HUES64 (cell line): ENCODE results near the gene LHPP.

Source experiments
- H3K27ac ChIP-seq: 2 replicates; pipeline ENCODE4 v1.7.0; 2013; ENCODE audit warnings: low read depth, low read length, inconsistent platforms
- H3K27me3 ChIP-seq: 2 replicates; pipeline ENCODE4 v1.6.1; 2013; ENCODE audit warnings: mild to moderate bottlenecking, low read length; ENCODE audit not compliant: insufficient read depth
- H3K36me3 ChIP-seq: 2 replicates; pipeline ENCODE4 v1.6.1; 2013; ENCODE audit warnings: mild to moderate bottlenecking, low read length; ENCODE audit not compliant: insufficient read depth
- H3K4me1 ChIP-seq: 2 replicates; pipeline ENCODE4 v1.6.1; 2013; ENCODE audit warnings: mild to moderate bottlenecking, low read length, moderate library complexity; ENCODE audit not compliant: insufficient read depth
- H3K4me3 ChIP-seq: 2 replicates; pipeline ENCODE4 v1.5.1; 2013; ENCODE audit warnings: mild to moderate bottlenecking, low read length, moderate library complexity
- H3K9ac ChIP-seq: 2 replicates; pipeline ENCODE4 v1.6.1; 2013; ENCODE audit warnings: mild to moderate bottlenecking, low read depth, low read length
- H3K9me3 ChIP-seq: 2 replicates; pipeline ENCODE4 v1.6.1; 2013; ENCODE audit warnings: low read depth, low read length; ENCODE audit not compliant: insufficient read depth
- WGBS: fragments of 150-250, 120-280 bp; methylation state at CpG from one replicate; pipeline ENCODE4 v1.1.7; 2013; ENCODE audit warnings: missing lambda C conversion rate; 5-methylcytosine and 5-hydroxymethylcytosine counted together

LHPP gene

GRCh38 chr10:124473070-124473469 lies 11.4 kb downstream of the LHPP start:
- 92% methylated on average over 3 of the region's 3 CpGs for WGBS

GRCh38 chr10:124474514-124475070 lies 13.0 kb downstream of the LHPP start:
- Histone ChIP-seq H3K27me3 (no peaks in the 10 kb centered on the region), H3K9me3 (no peaks in the 10 kb centered on the region), H3K9ac (no peak overlapping the region), H3K4me3 (no peak overlapping the region), H3K36me3 (no peaks in the 10 kb centered on the region), H3K4me1 (peaks cover 21% of the 10 kb centered on the region), H3K27ac (no peak overlapping the region)
- 91% methylated on average over 9 of the region's 9 CpGs for WGBS

More at GRCh38 chr10:124473070-124473469, 11.4 kb downstream of the LHPP start:
- no peak overlapping the region for H3K9ac ChIP-seq
- no peak overlapping the region for H3K4me3 ChIP-seq
- no peaks in the 10 kb centered on the region; the same call in 1 of the 2 replicates for H3K27me3 ChIP-seq
- H3K36me3 ChIP-seq: no peaks in the 10 kb centered on the region
- peak overlapping the region; percentile 13; the same call in 1 of the 2 replicates for H3K27ac ChIP-seq
- H3K4me1 ChIP-seq: peaks cover 32% of the 10 kb centered on the region
- H3K9me3 ChIP-seq: no peaks in the 10 kb centered on the region

- no peak overlapping the region for H3K27ac ChIP-seq
- 97% methylated on average over 23 of the region's 23 CpGs for WGBS
These were observed 14.6 kb downstream of the LHPP start for GRCh38 chr10:124476043-124476725.

GRCh38 chr10:124477614-124478363 lies 16.2 kb downstream of the LHPP start:
- H3K27me3 ChIP-seq: no peaks in the 10 kb centered on the region
- H3K9me3 ChIP-seq: no peaks in the 10 kb centered on the region
- H3K36me3 ChIP-seq: no peaks in the 10 kb centered on the region
- no peak overlapping the region for H3K27ac ChIP-seq
- H3K4me3 ChIP-seq: no peak overlapping the region
- peaks cover 18% of the 10 kb centered on the region for H3K4me1 ChIP-seq
- WGBS: 79% methylated on average over 11 of the region's 11 CpGs
- H3K9ac ChIP-seq: no peak overlapping the region

More at GRCh38 chr10:124476043-124476725, 14.6 kb downstream of the LHPP start:
- Histone ChIP-seq H3K9me3 (no peaks in the 10 kb centered on the region), H3K4me3 (no peak overlapping the region), H3K36me3 (no peaks in the 10 kb centered on the region), H3K4me1 (peaks cover 13% of the 10 kb centered on the region), H3K27me3 (no peaks in the 10 kb centered on the region), H3K9ac (no peak overlapping the region)

GRCh38 chr10:124478515-124478914 lies 16.9 kb downstream of the LHPP start:
- no peak overlapping the region for H3K4me3 ChIP-seq
- no peaks in the 10 kb centered on the region for H3K27me3 ChIP-seq
- H3K4me1 ChIP-seq: peaks cover 18% of the 10 kb centered on the region
- 88% methylated on average over 14 of the region's 14 CpGs for WGBS
- no peaks in the 10 kb centered on the region for H3K36me3 ChIP-seq
- no peak overlapping the region for H3K27ac ChIP-seq
- H3K9ac ChIP-seq: no peak overlapping the region
- no peaks in the 10 kb centered on the region for H3K9me3 ChIP-seq

- WGBS: 64% methylated on average over 5 of the region's 5 CpGs
- no peaks in the 10 kb centered on the region for H3K36me3 ChIP-seq
- peaks cover 18% of the 10 kb centered on the region for H3K4me1 ChIP-seq
These were observed 19.2 kb downstream of the LHPP start for GRCh38 chr10:124480860-124481259.

GRCh38 chr10:124481717-124482116 lies 20.1 kb downstream of the LHPP start:
- 84% methylated on average over 6 of the region's 6 CpGs for WGBS
- Histone ChIP-seq H3K27ac (no peak overlapping the region), H3K4me3 (no peak overlapping the region), H3K36me3 (peaks cover 4% of the 10 kb centered on the region), H3K4me1 (peaks cover 18% of the 10 kb centered on the region), H3K9me3 (0 out of 2 replicates have a peak, but pooled peaks cover 3% of the 10 kb centered on the region), H3K9ac (no peak overlapping the region), H3K27me3 (no peaks in the 10 kb centered on the region)

More at GRCh38 chr10:124480860-124481259, 19.2 kb downstream of the LHPP start:
- H3K9ac ChIP-seq: no peak overlapping the region
- no peak overlapping the region for H3K27ac ChIP-seq
- no peaks in the 10 kb centered on the region for H3K9me3 ChIP-seq
- no peaks in the 10 kb centered on the region for H3K27me3 ChIP-seq
- H3K4me3 ChIP-seq: no peak overlapping the region

GRCh38 chr10:124482236-124482800 lies 20.7 kb downstream of the LHPP start:
- H3K36me3 ChIP-seq: peaks cover 4% of the 10 kb centered on the region
- no peak overlapping the region for H3K27ac ChIP-seq
- no peak overlapping the region for H3K9ac ChIP-seq
- peaks cover 15% of the 10 kb centered on the region for H3K4me1 ChIP-seq
- no peak overlapping the region for H3K4me3 ChIP-seq
- WGBS: 93% methylated on average over 10 of the region's 10 CpGs
- H3K27me3 ChIP-seq: no peaks in the 10 kb centered on the region
- 0 out of 2 replicates have a peak, but pooled peaks cover 8% of the 10 kb centered on the region for H3K9me3 ChIP-seq

- H3K9me3 ChIP-seq: 0 out of 2 replicates have a peak, but pooled peaks cover 8% of the 10 kb centered on the region
- no peak overlapping the region for H3K4me3 ChIP-seq
- H3K4me1 ChIP-seq: peaks cover 10% of the 10 kb centered on the region; the same call in 1 of the 2 replicates
- H3K36me3 ChIP-seq: peaks cover 4% of the 10 kb centered on the region
- no peaks in the 10 kb centered on the region for H3K27me3 ChIP-seq
- 93% methylated on average over 12 of the region's 12 CpGs for WGBS
- no peak overlapping the region for H3K9ac ChIP-seq
- H3K27ac ChIP-seq: no peak overlapping the region
These were observed 21.3 kb downstream of the LHPP start for GRCh38 chr10:124482876-124483275.

- H3K27ac ChIP-seq: no peak overlapping the region
- no peak overlapping the region for H3K4me3 ChIP-seq
- H3K9me3 ChIP-seq: 0 out of 2 replicates have a peak, but pooled peaks cover 8% of the 10 kb centered on the region
- H3K4me1 ChIP-seq: peaks cover 10% of the 10 kb centered on the region; the same call in 1 of the 2 replicates
- peaks cover 10% of the 10 kb centered on the region for H3K36me3 ChIP-seq
- H3K27me3 ChIP-seq: no peaks in the 10 kb centered on the region
- WGBS: 92% methylated on average over 17 of the region's 17 CpGs
- no peak overlapping the region for H3K9ac ChIP-seq
These were observed 22.4 kb downstream of the LHPP start for GRCh38 chr10:124484031-124484430.

- no peak overlapping the region for H3K27ac ChIP-seq
- no peak overlapping the region for H3K9ac ChIP-seq
- WGBS: 94% methylated on average over 2 of the region's 2 CpGs
- 0 out of 2 replicates have a peak, but pooled peaks cover 8% of the 10 kb centered on the region for H3K9me3 ChIP-seq
- peaks cover 10% of the 10 kb centered on the region for H3K36me3 ChIP-seq
- peaks cover 10% of the 10 kb centered on the region; the same call in 1 of the 2 replicates for H3K4me1 ChIP-seq
- H3K27me3 ChIP-seq: no peaks in the 10 kb centered on the region
- no peak overlapping the region for H3K4me3 ChIP-seq
These were observed 23.0 kb downstream of the LHPP start for GRCh38 chr10:124484661-124485060.
